ENCODE measurements around the gene TMEFF2. TPM values are rescaled to one million over a fixed set of nuclear protein-coding genes. Genes with fewer than 3 reads are reported as not detected.

TMEFF2 gene, protein sequence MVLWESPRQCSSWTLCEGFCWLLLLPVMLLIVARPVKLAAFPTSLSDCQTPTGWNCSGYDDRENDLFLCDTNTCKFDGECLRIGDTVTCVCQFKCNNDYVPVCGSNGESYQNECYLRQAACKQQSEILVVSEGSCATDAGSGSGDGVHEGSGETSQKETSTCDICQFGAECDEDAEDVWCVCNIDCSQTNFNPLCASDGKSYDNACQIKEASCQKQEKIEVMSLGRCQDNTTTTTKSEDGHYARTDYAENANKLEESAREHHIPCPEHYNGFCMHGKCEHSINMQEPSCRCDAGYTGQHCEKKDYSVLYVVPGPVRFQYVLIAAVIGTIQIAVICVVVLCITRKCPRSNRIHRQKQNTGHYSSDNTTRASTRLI
- not detected for total RNA-seq
- polyA plus RNA-seq: not detected
- long read RNA-seq, donor 1, partial matches to known transcripts: 0 of 2 reads
- long read RNA-seq, donor 1, other reads (novel, unspliced or antisense): 0 of 2 reads
- long read RNA-seq, donor 2, partial matches to known transcripts: 0 of 1 reads
- long read RNA-seq, donor 2, other reads (novel, unspliced or antisense): 0 of 1 reads

DNA sequence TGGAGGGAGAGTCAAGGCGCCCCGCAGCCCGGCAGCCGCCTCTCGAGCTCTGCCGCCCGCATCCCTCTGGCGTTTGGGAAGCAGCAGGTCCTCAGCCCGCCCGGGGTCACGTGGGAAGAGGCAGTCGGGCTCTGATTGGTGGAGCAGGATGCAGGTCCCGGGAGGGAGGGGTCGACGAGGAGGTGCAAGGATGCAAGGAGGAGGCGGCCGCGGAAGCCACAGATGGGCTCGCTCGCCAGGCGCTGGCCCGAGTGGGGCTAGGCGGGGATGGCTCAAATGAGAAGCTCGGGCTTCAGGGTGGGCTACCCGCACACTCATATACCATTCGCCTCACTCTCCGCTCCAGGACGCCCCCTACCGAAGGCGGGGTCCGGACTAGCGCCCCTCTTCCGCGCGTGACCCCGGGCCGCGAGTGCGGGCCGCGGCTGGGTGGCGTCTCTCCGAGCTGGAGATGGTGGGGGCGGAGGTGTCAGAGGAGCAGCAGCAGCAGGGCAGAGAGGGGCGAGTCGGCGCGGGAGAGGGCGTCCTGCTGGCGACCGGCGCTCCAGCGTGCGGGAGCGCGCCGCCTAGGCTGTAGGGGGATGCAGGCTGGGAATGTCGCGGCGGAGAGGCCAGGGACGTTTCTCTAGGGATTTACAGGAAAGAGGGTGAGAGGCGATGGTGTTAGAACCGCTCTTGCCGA lies at the start of gene TMEFF2:
TMEFF2 (minus strand) TSS at position 68 of the 682 bp plus-strand sequence. CDS start 409 bp downstream, outside the sequence.
- TF ChIP-seq POLR2AphosphoS5 (IDR thresholded peaks at IDR 0.05): no peak
- TF ChIP-seq, protein P1, sequence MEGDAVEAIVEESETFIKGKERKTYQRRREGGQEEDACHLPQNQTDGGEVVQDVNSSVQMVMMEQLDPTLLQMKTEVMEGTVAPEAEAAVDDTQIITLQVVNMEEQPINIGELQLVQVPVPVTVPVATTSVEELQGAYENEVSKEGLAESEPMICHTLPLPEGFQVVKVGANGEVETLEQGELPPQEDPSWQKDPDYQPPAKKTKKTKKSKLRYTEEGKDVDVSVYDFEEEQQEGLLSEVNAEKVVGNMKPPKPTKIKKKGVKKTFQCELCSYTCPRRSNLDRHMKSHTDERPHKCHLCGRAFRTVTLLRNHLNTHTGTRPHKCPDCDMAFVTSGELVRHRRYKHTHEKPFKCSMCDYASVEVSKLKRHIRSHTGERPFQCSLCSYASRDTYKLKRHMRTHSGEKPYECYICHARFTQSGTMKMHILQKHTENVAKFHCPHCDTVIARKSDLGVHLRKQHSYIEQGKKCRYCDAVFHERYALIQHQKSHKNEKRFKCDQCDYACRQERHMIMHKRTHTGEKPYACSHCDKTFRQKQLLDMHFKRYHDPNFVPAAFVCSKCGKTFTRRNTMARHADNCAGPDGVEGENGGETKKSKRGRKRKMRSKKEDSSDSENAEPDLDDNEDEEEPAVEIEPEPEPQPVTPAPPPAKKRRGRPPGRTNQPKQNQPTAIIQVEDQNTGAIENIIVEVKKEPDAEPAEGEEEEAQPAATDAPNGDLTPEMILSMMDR (IDR thresholded peaks at IDR 0.05 in 8 of 11, conservative IDR thresholded peaks at IDR 0.05 in 3 of 11): peak in 1 of 11 experiments; percentile 21
- intact Hi-C loops (cut with DNase I; ENCODE audit: low total_unique reads): no loop called here
- H3K4me3 ChIP-seq: peak within 1 kb of the TSS; percentile 24 to 70 (median 40)

DNA sequence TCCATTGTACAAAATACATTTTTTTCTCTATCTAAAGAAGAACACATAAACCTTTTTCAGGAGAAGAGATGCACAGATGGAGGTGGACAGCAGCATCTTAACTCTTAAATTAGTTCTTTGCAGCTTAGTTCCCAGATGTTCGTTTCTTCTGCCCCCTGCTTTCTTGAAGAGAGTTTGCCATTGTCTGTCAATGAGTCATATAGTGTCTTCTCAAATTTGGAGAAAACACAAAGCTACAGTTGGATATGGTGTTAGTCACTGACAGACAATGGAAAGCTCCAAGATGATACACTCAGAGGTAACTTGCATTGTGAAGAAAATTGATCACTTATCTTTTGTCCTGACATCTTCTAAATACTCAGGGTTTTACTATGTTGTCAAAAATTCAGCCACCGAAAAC lies 48.8 kb upstream of the TMEFF2 start:
- no peak for DNase-seq
- Histone ChIP-seq H3K27me3 (replicated peaks in 1 of 7) (no peaks in the 10 kb centered on the region), H3K27ac (no peak overlapping the region), H3K4me3 (no peak overlapping the region), H3K36me3 (no peaks in the 10 kb centered on the region), H3K4me1 (no peaks in the 10 kb centered on the region), H3K9me3 (no peaks in the 10 kb centered on the region)
- intact Hi-C loops (cut with DNase I; ENCODE audit: low total_unique reads): no loop called here
- TF ChIP-seq, protein P1 (IDR thresholded peaks at IDR 0.05 in 8 of 11, conservative IDR thresholded peaks at IDR 0.05 in 3 of 11): no peak
- no peak for TF ChIP-seq POLR2AphosphoS5 (IDR thresholded peaks at IDR 0.05)
- no peak for TF ChIP-seq POLR2A (IDR thresholded peaks at IDR 0.05)
- 71 to 94% (median 80%) methylated on average over 2 of the region's 2 CpGs for WGBS, 5 donors

More for the DNA sequence above, at the start of gene TMEFF2:
- H3K27ac ChIP-seq: no peak within 1 kb of the TSS
- WGBS, 5 donors: 1 to 2% (median 1%) methylated on average over 45 to 64 of the region's 64 CpGs
- no peaks in the 10 kb centered on the region for H3K9me3 ChIP-seq
- peak; percentile 77 for DNase-seq
- peaks cover 20 to 33% (median 31%) of the 10 kb centered on the region in 6 donors for H3K4me1 ChIP-seq
- H3K27me3 ChIP-seq (replicated peaks in 1 of 7): peaks cover 9 to 96% (median 69%) of the 10 kb centered on the region in 7 donors
- no peaks in the 10 kb centered on the region for H3K36me3 ChIP-seq

DNA sequence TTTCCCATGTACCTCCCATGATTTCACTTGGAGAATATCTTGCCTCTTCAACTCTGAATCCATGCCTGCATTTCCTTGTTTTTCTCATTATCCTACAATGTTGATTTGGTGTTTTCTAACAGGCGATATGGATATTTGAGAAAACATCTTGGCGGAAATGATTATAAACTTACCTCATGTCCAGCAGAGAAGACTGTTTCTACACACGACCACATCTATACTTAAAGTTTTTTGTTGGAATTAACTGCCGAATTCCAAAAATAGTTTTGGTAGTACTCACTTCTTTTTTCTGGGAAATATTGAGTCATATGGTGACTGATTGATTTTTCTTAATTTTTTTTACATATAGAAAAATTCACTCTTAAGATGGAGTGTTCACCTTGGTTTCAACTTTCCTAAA lies 41.4 kb upstream of the TMEFF2 start:
- intact Hi-C loops (cut with DNase I; ENCODE audit: low total_unique reads): no loop called here
- Histone ChIP-seq H3K27me3 (replicated peaks in 1 of 7) (no peaks in the 10 kb centered on the region), H3K9me3 (no peaks in the 10 kb centered on the region), H3K4me3 (no peak overlapping the region), H3K36me3 (no peaks in the 10 kb centered on the region), H3K4me1 (no peaks in the 10 kb centered on the region), H3K27ac (no peak overlapping the region)
- 75 to 88% (median 83%) methylated on average over 4 of the region's 4 CpGs for WGBS, 5 donors
- no peak for DNase-seq
- TF ChIP-seq POLR2A (IDR thresholded peaks at IDR 0.05) (no peak), POLR2AphosphoS5 (IDR thresholded peaks at IDR 0.05) (no peak)
- TF ChIP-seq, protein P1 (IDR thresholded peaks at IDR 0.05 in 8 of 11, conservative IDR thresholded peaks at IDR 0.05 in 3 of 11): no peak

Measured in spleen (tissue), 13 donors.